Measurements from ENCODE around the gene KLK13. TPM values are rescaled to one million over a fixed set of nuclear protein-coding genes. Genes with fewer than 3 reads are reported as not detected.

Gene KLK13, protein sequence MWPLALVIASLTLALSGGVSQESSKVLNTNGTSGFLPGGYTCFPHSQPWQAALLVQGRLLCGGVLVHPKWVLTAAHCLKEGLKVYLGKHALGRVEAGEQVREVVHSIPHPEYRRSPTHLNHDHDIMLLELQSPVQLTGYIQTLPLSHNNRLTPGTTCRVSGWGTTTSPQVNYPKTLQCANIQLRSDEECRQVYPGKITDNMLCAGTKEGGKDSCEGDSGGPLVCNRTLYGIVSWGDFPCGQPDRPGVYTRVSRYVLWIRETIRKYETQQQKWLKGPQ
- not detected in 2 replicates for total RNA-seq

DNA sequence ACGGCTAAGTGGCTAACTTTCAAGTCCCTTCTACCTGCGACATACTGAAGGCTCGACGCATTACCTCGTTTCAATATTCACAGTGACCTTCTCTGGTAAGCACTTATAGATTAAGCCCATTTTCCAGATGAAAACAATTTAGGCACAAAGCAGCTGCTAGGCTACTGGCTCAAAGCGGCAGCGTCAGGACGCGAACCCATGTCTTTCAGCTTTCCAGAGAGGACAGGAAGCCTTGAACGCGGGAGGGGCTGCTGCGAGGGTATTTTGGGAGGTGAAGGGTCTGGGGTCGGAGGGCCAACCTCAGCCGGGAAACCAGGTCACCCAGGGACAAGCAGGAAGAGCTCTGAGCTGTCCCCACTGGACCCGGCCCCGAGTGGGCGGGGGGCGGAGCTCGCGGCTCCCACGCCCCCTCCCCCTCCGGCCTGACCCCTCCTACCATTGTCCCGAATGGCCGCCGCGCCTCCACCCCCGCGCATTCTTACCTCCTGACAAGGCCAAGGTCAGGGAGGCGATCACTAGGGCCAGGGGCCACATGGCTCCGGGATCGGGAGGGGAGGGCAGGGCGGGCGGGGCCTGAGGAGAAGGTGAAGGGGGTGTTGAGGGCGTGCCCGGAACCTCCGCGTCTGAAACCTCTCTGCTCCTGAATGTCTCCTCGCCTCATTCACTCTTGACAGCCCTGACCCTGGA, at the start of gene KLK13:
KLK13 (minus strand) TSS at position 559 of the 687 bp plus-strand sequence; CDS start at position 534, 25 bp downstream.

DNA sequence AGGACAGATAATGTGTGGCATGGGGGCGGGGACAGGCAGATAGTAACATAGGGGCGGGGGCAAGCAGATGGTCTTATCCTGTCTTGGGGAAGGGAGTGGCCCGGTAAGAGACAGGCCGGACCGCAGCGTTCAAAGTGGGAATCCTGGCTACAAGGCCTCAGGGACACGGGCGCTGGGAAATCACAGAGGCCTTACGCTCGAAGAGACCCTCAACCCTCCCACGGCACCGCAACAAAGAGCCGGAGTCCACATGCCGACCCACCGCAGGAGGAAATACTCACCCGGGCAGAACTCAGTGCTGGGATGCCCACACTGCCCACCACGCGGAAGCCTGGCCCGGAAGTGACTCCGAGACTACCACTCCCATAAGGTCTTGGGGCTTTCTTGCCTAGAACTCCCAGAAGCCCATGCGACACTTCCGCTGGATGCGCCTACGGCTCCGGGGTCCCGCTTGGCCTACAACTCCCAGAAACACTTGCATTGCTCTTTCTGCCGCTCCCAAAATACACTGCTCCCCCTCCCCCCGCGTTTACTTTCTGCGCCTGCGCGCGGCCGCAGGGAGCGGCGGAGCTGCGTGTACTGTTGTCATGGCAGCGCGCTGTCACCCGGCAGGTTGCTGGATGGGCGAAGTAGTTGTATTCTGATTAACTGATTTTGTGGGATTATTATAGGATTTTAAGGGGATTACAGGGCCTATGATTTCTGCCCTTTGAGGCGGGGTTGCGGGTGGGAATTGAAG, 43.3 kb upstream of the KLK13 start, which contains the start of gene CTU1:
CTU1 (minus strand) TSS at position 344 of the 739 bp plus-strand sequence. CDS start 3,840 bp downstream, outside the sequence.

DNA sequence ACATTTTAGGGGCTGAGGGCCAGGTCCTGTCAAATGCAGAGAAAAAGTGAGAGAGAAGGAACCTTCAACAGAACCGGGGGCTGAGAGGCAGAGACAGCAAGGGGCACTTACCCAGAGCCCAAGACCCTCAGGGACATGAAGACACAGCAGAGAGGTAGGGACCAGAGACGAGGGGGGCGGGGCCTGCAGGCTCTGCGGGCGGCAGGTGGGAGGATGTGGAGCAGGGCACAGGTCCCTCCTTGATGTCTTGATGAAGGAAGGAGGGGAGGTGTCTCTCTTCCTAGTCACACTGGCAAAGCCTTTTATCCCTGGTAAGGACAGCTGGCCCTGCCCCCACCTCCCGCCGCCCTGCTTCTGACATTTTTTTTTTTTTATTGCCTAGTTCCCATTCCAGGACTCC, 17.7 kb upstream of the KLK13 start, which contains the start of gene KLK14:
KLK14 (minus strand) TSS at position 277 of the 400 bp plus-strand sequence; CDS start at position 4, 273 bp downstream.

DNA sequence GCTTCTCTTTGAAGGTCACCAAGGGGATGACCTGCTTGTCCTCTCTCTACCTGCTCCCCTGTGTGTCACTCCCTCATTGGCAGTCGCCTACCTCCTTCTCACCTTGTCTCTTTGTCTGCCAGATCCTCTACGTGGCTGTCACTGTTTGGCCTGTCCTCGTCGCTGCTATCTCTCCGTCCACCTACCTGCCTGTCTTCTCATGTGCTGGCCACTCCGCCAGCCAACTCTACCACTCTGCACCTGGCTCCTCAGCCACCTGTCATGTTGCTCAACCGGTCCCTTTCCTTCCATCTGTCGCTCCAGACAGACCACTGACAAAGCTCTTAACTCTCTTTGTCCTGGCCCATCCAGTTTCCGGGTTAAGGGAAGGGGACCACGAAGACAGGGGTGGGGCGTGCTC, 30.2 kb downstream of the KLK13 start, which contains the start of gene KLK12:
KLK12 (minus strand) TSS at position 299 of the 400 bp plus-strand sequence. CDS start 381 bp downstream, outside the sequence.

DNA sequence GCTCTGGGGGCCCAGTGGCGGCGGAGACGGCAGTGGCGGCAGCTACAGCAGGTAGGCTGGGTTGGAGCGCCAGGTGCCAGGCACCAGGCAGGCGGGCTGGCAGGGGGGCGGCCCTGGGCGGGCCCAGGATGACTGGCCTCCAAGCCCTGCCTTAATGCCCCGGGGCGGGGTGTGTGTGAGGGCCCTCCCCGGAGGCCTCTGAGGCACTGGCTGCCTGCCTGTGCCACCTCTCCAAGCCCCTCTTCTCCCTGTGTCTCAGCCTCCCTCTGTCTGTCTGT, 38.4 kb downstream of the KLK13 start, which contains the start of gene KLK11:
KLK11 (minus strand) TSS at position 63 of the 278 bp plus-strand sequence. CDS start 985 bp downstream, outside the sequence.

DNA sequence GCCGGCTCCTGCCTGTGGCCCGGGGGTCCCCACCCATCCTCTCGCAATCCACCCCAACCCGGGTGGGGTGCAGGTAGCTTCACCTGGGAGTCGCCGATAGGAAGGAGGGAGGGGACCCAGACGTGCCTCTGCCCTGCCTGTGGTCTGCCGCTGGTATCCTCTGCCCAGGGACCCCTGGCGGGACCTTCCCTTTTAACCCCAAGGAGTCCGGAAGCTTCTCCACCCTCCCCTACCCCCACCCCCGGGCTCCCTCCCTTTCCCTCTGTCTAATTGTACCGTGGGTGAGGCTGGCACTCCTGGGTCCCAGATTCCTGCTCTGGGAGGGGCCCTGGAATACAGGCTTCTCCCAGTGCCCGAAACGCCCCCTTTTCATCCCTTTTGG, 45.4 kb downstream of the KLK13 start, which contains the start of gene KLK10:
KLK10 (minus strand) TSS at position 166 of the 382 bp plus-strand sequence. CDS start 579 bp downstream, outside the sequence.

Other genes with a start within 250 kb of the KLK13 start
- not detected in 2 replicates for gene KLK1, start 241.3 kb downstream of the KLK13 start, total RNA-seq
- gene KLK15, start 231.5 kb downstream of the KLK13 start, total RNA-seq, result not detected in 2 replicates
- not detected in 2 replicates for gene KLK3, start 210.2 kb downstream of the KLK13 start, total RNA-seq
- not detected in 2 replicates for gene KLK2, start 191.7 kb downstream of the KLK13 start, total RNA-seq
- gene KLK4, start 153.7 kb downstream of the KLK13 start, total RNA-seq, result not detected in 2 replicates
- not detected in 2 replicates for gene KLK5, start 112.1 kb downstream of the KLK13 start, total RNA-seq
- not detected in 2 replicates for gene KLK6, start 95.5 kb downstream of the KLK13 start, total RNA-seq
- gene KLK7, start 81.2 kb downstream of the KLK13 start, total RNA-seq, result 0.13 TPM in 1 of 2 replicates, not detected in the other
- gene KLK8, start 63.5 kb downstream of the KLK13 start, total RNA-seq, result not detected in 2 replicates
- not detected in 2 replicates for gene KLK10, start 45.4 kb downstream of the KLK13 start, total RNA-seq
- not detected in 2 replicates for gene KLK11, start 38.5 kb downstream of the KLK13 start, total RNA-seq
- not detected in 2 replicates for gene KLK12, start 30.1 kb downstream of the KLK13 start, total RNA-seq
- gene KLK14, start 17.8 kb upstream of the KLK13 start, total RNA-seq, result not detected in 2 replicates
- 5.3 and 8.8 TPM in 2 replicates for gene CTU1, start 43.3 kb upstream of the KLK13 start, total RNA-seq
- gene SIGLEC9, start 59.8 kb upstream of the KLK13 start, total RNA-seq, result not detected in 2 replicates
- not detected in 2 replicates for gene SIGLEC7, start 77.2 kb upstream of the KLK13 start, total RNA-seq
- not detected in 2 replicates for gene CD33, start 160.0 kb upstream of the KLK13 start, total RNA-seq
- gene SIGLECL1, start 186.0 kb upstream of the KLK13 start, total RNA-seq, result not detected in 2 replicates
- gene IGLON5, start 246.6 kb upstream of the KLK13 start, total RNA-seq, result 0.13 TPM in 2 replicates

All from smooth muscle cell of the pulmonary artery (primary cell).